Tibial artery (tissue), 4 donors: Measurements from ENCODE around the gene PPP6R2.
"Not testable (repeated sequence)": the region's sequence is repeated elsewhere in the genome, so short reads cannot be mapped to it uniquely, and the experiment has no call there.

Source experiments
- DNase-seq, 2 donors: peaks; one replicate each; pipeline ENCODE4 v3.0.0-alpha.2; 2019
- H3K27ac ChIP-seq, 2 donors: fragments of 200-600 bp; sonication (generic) in 1 of 2; 1 replicate in 1 of 2; 2 replicates in 1 of 2; pipeline ENCODE4 v1.5.1; 2018 to 2019; ENCODE audit warnings: mild to moderate bottlenecking in 1 of 2
- H3K27me3 ChIP-seq, 2 donors: fragments of 200-600 bp; sonication (generic) in 1 of 2; one replicate each; pipeline versions ENCODE4 v1.5.1 to v1.6.0; 2016 to 2019
- H3K36me3 ChIP-seq, 3 donors: fragments of 200-600 bp; sonication (generic) in 2 of 3; one replicate each; pipeline ENCODE4 v1.5.1; 2016 to 2019; ENCODE audit warnings: mild to moderate bottlenecking in 2 of 3
- H3K4me1 ChIP-seq, 4 donors: fragments of 200-600 bp; sonication (generic) in 2 of 4; 1 replicate in 3 of 4; 2 replicates in 1 of 4; pipeline ENCODE4 v1.5.1; 2016 to 2019
- H3K4me3 ChIP-seq, 2 donors: fragments of 200-600 bp; sonication (generic) in 1 of 2; 1 replicate in 1 of 2; 2 replicates in 1 of 2; pipeline ENCODE4 v1.5.1; 2018 to 2019; ENCODE audit warnings: mild to moderate bottlenecking in 2 of 2
- H3K9me3 ChIP-seq, 3 donors: fragments of 200-600 bp; sonication (generic) in 1 of 3; one replicate each; pipeline ENCODE4 v1.5.1; 2016 to 2019
- intact Hi-C: fragments of 100-400 bp; cut with DNase I; formaldehyde crosslinking; loops from one replicate; pipeline ENCODE4 v1.15.0; 2023; ENCODE audit warnings: low total_unique reads
- TF ChIP-seq, protein P1 (sequence below), 2 experiments: fragments of 200-600 bp in 1 of 2; fragments of 450-650 bp in 1 of 2; IDR thresholded peaks; one replicate each; pipeline ENCODE4 v1.5.1; 2017 to 2019; ENCODE audit warnings: antibody characterized with exemption in 2 of 2, mild to moderate bottlenecking in 1 of 2, moderate library complexity in 1 of 2

PPP6R2 gene

DNA sequence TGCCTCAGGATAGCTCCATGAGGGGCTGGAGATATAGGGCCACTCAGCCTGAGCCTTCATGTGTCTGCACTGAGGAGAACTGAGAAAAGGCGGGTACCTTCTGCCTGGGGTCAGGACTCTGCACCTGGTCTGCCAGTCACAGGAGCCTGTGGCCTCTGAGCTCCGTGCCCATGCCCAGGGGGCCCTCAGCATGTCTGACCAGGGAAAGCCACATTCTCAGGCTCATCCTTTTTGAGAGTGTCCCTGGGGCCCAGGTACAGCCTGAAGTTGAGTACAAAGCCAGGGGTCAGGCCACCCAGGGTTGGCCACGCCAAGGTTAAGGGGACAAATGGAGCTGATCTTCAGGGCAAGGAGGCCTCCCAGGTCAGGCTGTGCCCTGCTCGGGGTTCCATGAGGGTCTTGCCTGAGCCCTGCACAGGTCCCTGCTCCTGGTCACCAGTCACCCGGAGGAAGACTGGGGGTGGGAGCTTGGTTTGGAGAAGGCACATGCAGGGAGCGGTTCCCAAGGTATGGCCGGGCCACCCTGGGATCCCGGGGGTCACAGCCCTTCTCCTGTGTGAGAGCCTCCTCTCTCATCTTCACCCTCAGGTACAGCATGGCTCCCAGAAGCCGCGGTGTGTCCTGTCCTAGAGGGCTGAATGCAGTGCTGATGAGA is 22.3 kb upstream of the PPP6R2 start:
- H3K4me3 ChIP-seq, result no peak overlapping the region
- H3K4me1 ChIP-seq, result peaks cover 0 to under 1% (median 0%) of the 10 kb centered on the region in 4 donors
- TF ChIP-seq, protein P1, sequence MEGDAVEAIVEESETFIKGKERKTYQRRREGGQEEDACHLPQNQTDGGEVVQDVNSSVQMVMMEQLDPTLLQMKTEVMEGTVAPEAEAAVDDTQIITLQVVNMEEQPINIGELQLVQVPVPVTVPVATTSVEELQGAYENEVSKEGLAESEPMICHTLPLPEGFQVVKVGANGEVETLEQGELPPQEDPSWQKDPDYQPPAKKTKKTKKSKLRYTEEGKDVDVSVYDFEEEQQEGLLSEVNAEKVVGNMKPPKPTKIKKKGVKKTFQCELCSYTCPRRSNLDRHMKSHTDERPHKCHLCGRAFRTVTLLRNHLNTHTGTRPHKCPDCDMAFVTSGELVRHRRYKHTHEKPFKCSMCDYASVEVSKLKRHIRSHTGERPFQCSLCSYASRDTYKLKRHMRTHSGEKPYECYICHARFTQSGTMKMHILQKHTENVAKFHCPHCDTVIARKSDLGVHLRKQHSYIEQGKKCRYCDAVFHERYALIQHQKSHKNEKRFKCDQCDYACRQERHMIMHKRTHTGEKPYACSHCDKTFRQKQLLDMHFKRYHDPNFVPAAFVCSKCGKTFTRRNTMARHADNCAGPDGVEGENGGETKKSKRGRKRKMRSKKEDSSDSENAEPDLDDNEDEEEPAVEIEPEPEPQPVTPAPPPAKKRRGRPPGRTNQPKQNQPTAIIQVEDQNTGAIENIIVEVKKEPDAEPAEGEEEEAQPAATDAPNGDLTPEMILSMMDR (IDR thresholded peaks at IDR 0.05), result no peak
- intact Hi-C loops, result no loop called here
- no peaks in the 10 kb centered on the region for H3K9me3 ChIP-seq
- no peak overlapping the region for H3K27ac ChIP-seq
- H3K36me3 ChIP-seq, result no peaks in the 10 kb centered on the region
- DNase-seq, result no peak
- H3K27me3 ChIP-seq, result no peaks in the 10 kb centered on the region

DNA sequence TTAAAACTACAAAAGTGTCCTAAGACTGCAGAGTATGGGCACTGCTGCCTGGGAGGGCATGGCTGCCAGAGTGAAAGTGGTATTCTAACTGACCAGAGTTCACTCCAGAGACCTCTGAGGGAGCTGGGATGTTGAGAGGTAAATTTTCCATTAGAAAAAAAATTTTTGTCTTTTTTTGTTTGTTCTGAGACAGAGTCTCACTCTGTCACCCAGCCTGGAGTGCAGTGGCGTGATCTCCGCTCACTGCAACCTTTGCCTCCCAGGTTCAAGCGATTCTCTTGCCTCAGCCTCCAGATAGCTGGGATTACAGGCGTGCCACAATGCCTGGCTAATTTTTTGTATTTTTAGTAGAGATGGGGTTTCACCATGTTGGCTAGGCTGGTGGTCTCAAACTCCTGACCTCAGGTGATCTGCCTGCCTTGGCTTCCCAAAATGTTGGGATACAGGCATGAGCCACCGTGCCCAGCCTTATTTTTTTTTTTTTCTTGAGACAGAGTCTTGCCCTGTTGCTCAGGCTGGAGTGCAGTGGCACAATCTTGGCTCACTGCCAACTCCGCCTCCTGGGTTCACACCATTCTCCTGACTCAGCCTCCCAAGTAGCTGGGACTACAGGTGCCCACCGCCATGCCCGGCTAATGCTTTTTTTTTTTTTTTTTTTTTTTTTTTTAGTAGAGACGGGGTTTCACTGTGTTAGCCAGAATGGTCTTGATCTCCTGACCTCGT is 20.6 kb upstream of the PPP6R2 start:
- intact Hi-C loops, H3K9me3 ChIP-seq, DNase-seq, H3K4me3 ChIP-seq, H3K4me1 ChIP-seq, H3K27ac ChIP-seq, H3K27me3 ChIP-seq, H3K36me3 ChIP-seq: not testable (repeated sequence)

DNA sequence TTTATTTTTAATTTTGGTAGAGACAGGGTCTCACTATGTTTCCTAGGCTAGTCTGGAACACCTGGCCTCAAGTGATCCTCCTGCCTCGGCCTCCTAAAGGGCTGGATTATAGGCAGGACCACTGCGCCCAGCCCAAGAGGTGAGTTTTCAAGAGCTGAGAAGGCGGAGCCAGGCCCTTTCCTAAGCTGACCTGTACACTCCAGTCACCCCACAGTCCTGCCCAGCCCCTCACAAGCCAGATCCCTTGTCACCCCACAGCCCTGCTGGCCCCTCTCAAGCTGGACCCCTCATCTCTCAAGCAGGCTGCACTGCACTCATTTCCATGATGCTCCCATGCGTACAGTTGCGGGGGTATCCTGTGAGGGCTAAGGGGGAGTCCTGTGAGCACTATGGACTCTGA is 19.2 kb upstream of the PPP6R2 start:
- DNase-seq, result no peak
- intact Hi-C loops, result no loop called here

DNA sequence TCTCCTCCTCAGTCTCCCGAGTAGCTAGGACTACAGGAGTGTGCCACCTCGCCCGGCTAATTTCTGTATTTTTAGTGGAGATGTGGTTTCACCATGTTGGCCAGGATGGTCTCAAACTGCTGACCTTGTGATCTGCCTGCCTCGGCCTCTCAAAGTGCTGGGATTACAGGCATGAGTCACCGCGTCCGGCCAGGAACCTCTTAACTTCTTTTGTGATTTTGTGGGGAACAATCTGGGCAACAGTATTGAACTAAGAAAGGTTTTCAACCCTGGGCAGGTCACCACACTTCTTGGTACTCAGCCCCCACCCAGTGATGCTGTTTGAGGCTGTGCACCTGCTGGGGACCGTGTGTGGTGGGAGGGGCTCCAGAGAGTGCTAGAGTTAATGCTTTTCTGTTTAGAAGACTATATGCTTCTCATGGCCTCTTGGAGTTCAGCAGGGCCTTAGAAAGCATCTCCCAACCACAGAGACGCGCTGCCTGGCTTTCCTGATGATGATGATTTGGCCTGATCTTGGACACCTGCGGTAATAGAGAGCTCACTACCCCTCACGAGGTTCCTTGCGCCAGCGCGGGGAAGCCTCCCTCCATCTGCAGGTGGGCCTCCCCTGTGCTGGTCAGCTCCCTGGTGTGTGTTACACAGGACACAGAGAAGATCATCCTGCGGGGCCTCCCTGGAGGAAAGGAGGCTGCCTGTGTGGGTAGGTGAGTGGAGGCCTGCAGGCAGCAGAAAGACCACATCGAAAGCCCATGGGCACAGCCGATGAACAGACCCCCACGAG is 17.5 kb upstream of the PPP6R2 start:
- Histone ChIP-seq H3K9me3 (no peaks in the 10 kb centered on the region), H3K4me3 (peak overlapping the region in 1 of 2 donors; percentile 69), H3K4me1 (peaks cover 0 to 12% (median 7%) of the 10 kb centered on the region in 4 donors), H3K27me3 (no peaks in the 10 kb centered on the region), H3K27ac (no peak overlapping the region), H3K36me3 (no peaks in the 10 kb centered on the region)
- intact Hi-C loops, result loop anchor here (2.0 kb wide), 2 partner anchors 17 to 49 kb away; partner anchors contain the start of gene PPP6R2
- TF ChIP-seq, protein P1 (IDR thresholded peaks at IDR 0.05), result no peak
- no peak for DNase-seq

More for the DNA sequence above, 19.2 kb upstream of the PPP6R2 start:
- peaks cover 0 to 12% (median 7%) of the 10 kb centered on the region in 4 donors for H3K4me1 ChIP-seq
- no peaks in the 10 kb centered on the region for H3K9me3 ChIP-seq
- TF ChIP-seq, protein P1 (IDR thresholded peaks at IDR 0.05), result no peak
- H3K4me3 ChIP-seq, result no peak overlapping the region
- no peaks in the 10 kb centered on the region for H3K36me3 ChIP-seq
- H3K27me3 ChIP-seq, result no peaks in the 10 kb centered on the region
- H3K27ac ChIP-seq, result no peak overlapping the region

DNA sequence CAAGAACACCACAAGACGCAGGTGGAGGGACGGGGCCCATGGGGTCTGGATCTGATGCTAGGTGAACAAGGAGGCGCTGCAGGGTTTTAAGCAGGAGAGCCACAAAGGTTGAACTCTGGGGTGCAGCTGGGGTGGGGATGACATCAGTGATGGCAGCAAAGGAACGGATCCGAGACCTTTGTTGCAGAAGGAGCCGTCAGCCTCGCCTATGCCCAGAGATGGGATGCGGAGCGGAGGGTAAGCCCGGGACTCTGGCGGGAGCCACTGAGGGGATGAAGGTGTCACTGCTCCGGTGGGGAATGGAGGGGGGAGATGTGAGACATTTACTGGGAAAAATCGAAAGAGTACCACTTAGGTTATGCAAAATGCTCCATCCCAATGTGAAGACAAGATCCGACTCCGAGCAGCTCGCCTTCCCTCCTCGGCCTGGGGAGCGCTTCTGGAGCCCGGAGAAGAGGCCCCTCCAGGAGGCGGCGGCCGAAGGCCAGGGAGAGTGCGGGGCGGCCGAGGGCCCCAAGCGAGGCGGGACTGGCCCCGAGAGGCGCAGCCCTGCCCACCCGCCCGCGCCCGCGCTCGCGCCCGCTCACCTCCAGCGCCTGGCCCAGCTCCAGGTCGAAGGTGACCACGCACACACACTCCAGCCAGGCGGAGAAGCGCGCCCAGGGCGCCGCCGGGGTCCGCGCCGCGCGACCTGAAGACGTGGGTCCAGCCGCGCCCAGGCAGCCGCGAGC is 16.7 kb upstream of the PPP6R2 start:
- no peaks in the 10 kb centered on the region for H3K36me3 ChIP-seq
- intact Hi-C loops, result loop anchor here (2.0 kb wide), 2 partner anchors 16 to 50 kb away; partner anchors contain the start of gene PPP6R2
- no peak for DNase-seq
- TF ChIP-seq, protein P1 (IDR thresholded peaks at IDR 0.05), result no peak
- no peaks in the 10 kb centered on the region for H3K27me3 ChIP-seq
- peak overlapping the region; percentile 61 to 69 for H3K4me3 ChIP-seq
- H3K27ac ChIP-seq, result peak overlapping the region; percentile 35 to 45
- peaks cover 0 to 12% (median 7%) of the 10 kb centered on the region in 4 donors for H3K4me1 ChIP-seq
- H3K9me3 ChIP-seq, result no peaks in the 10 kb centered on the region
